GM12878 (cell line): ENCODE measurements around the gene SPINK14. TPM values are rescaled to one million over a fixed set of nuclear protein-coding genes. Genes with fewer than 3 reads are reported as not detected.

Experiments
- ATAC-seq: fragments of 200-7000 bp; cut with Tn5 transposase; 3 replicates; pipeline ENCODE4 v1.9.1; 2020; ENCODE audit warnings: mild to moderate bottlenecking, moderate library complexity
- BruUV-seq: library from RNA; stranded (reverse); fragments of 400-500 nt; replicated peaks from 2 replicates; lab custom pipeline; 2021; lab: Mats Ljungman, UMichigan
- CTCF ChIA-PET: fragments of 300-600 bp; sonication (Branson Sonifier 250); formaldehyde crosslinking; extraction: SDS; loops from one replicate; lab custom pipeline; 2021; ENCODE audit warnings: inconsistent platforms; lab: Yijun Ruan, JAX
- POLR2A ChIA-PET: fragments of 350-600 bp; formaldehyde crosslinking; extraction: SDS; loops from one replicate; lab custom pipeline; 2021; ENCODE audit warnings: inconsistent platforms; lab: Charles Lee
- RAD21 ChIA-PET: fragments of 300-600 bp; sonication (Branson Sonifier 250); formaldehyde crosslinking; loops from one replicate; lab custom pipeline; 2023; ENCODE audit warnings: antibody characterized with exemption; ENCODE audit not compliant: unreplicated experiment; lab: Charles Lee
- SMC1A ChIA-PET: fragments of 300-600 bp; sonication (Branson Sonifier 250); formaldehyde crosslinking; loops from one replicate; lab custom pipeline; 2023; ENCODE audit not compliant: unreplicated experiment, uncharacterized antibody; lab: Charles Lee
- DNase-seq: peaks from one replicate; pipeline ENCODE4 v3.0.0-alpha.2; 2011; ENCODE audit warnings: low read depth, low spot score
- FAIRE-seq: peaks from 3 replicates; lab custom pipeline; 2011; peaks lifted over from hg19 to GRCh38; lab: Jason Lieb, UNC
- H2AFZ ChIP-seq: 2 replicates; pipeline ENCODE4 v1.6.0; 2011; ENCODE audit warnings: low read depth, low read length, control low read depth; ENCODE audit not compliant: control insufficient read depth
- H3K27ac ChIP-seq: 2 replicates; pipeline ENCODE4 v1.5.1; 2011; ENCODE audit warnings: control low read depth; ENCODE audit not compliant: control insufficient read depth, insufficient read depth
- H3K27me3 ChIP-seq, 2 experiments: replicated peaks in 1 of 2; 2 replicates each; pipeline versions ENCODE4 v1.6.0 to v1.6.1; 2011; ENCODE audit warnings: low read length in 1 of 2; ENCODE audit not compliant: control insufficient read depth in 2 of 2, insufficient read depth in 2 of 2
- H3K36me3 ChIP-seq, 2 experiments: 2 replicates each; pipeline ENCODE4 v1.5.1; 2011; ENCODE audit warnings: low read length in 1 of 2; ENCODE audit not compliant: control insufficient read depth in 2 of 2, insufficient read depth in 2 of 2
- H3K4me1 ChIP-seq: 2 replicates; pipeline ENCODE4 v1.6.1; 2011; ENCODE audit warnings: mild to moderate bottlenecking, low read length, moderate library complexity, mixed read lengths; ENCODE audit not compliant: control insufficient read depth, insufficient read depth
- H3K4me2 ChIP-seq: 2 replicates; pipeline ENCODE4 v1.6.0; 2011; ENCODE audit warnings: control low read depth; ENCODE audit not compliant: control insufficient read depth, insufficient read depth
- H3K4me3 ChIP-seq: fragments of 200-600 bp; sonication (generic); 2 replicates; pipeline ENCODE4 v1.5.1; 2016
- H3K79me2 ChIP-seq: 2 replicates; pipeline ENCODE4 v1.6.0; 2011; ENCODE audit warnings: low read length; ENCODE audit not compliant: control insufficient read depth, insufficient read depth
- H3K9ac ChIP-seq: 2 replicates; pipeline ENCODE4 v1.8.0; 2011; ENCODE audit warnings: low read length, control low read depth, mixed read lengths; ENCODE audit not compliant: control insufficient read depth, insufficient read depth
- H3K9me3 ChIP-seq: replicated peaks from 3 replicates; pipeline ENCODE4 v1.5.1; 2011; ENCODE audit warnings: mild to moderate bottlenecking, low read length; ENCODE audit not compliant: control insufficient read depth, insufficient read depth
- H4K20me1 ChIP-seq: 2 replicates; pipeline ENCODE4 v1.6.0; 2011; ENCODE audit not compliant: control insufficient read depth, insufficient read depth
- POLR2AphosphoS2 ChIP-seq: IDR thresholded peaks from 2 replicates; pipeline ENCODE4 v1.6.1; 2011; ENCODE audit warnings: low read depth, mild to moderate bottlenecking, low read length, improper control_type of control experiment, moderate library complexity
- RELB ChIP-seq: fragments of 450-650 bp; IDR thresholded peaks from 2 replicates; pipeline ENCODE4 v1.6.1; 2017; ENCODE audit warnings: low read depth, mild to moderate bottlenecking, moderate library complexity
- SMC3 ChIP-seq: IDR thresholded peaks from 2 replicates; pipeline ENCODE4 v1.6.1; 2011; ENCODE audit warnings: low read length, improper control_type of control experiment, borderline replicate concordance
- ZNF592 ChIP-seq: fragments of 450-650 bp; IDR thresholded peaks from 2 replicates; pipeline ENCODE4 v1.6.1; 2017; ENCODE audit warnings: mild to moderate bottlenecking, moderate library complexity
- WGBS: methylation state at CpG from one replicate; pipeline ENCODE4 v1.1.6; 2016; ENCODE audit warnings: low lambda C conversion rate; ENCODE audit not compliant: insufficient replicate concordance, insufficient coverage; ENCODE audit errors: missing lambda C conversion rate; 5-methylcytosine and 5-hydroxymethylcytosine counted together
- in situ Hi-C: fragments of 300-500 bp; cut with MboI; formaldehyde crosslinking; loops from 9 replicates; pipeline ENCODE4 v1.14.3; 2018; ENCODE audit warnings: mixed read lengths
- intact Hi-C: fragments of 100-400 bp; cut with micrococcal nuclease; formaldehyde crosslinking; loops from one replicate; pipeline ENCODE4 v1.14.2; 2022; ENCODE audit not compliant: unreplicated experiment
- polyA plus RNA-seq, 11 experiments: library from polyadenylated mRNA; depleted of rRNA in 4 of 11; unstranded in 6 of 11; stranded (reverse) in 5 of 11; fragments of >200 nt; fragmentation: Nextera tagmentation in 4 of 11; fragmentation: Illumina TruSeq in 1 of 11; extraction: Ambion mirVana in 4 of 11; extraction: Trizol in 1 of 11; gene quantifications; 1 replicate in 1 of 11; 2 replicates in 10 of 11; pipeline versions ENCODE4 v1.2.1 to v1.2.3, GENCODE V29; 2011 to 2016; ENCODE audit warnings: inconsistent platforms in 2 of 11, missing spikeins in 2 of 11, low read depth in 1 of 11
- total RNA-seq, 4 experiments: library from RNA; depleted of rRNA in 3 of 4; stranded (reverse); fragments of >200 nt in 3 of 4; fragmentation: Illumina TruSeq in 1 of 4; extraction: Trizol in 1 of 4; gene quantifications; 2 replicates each; pipeline versions ENCODE4 v1.2.1 to v1.2.3, GENCODE V29; 2013 to 2021

Gene SPINK14
- total and polyA plus RNA-seq, 10 of the 15 experiments (the other 5 are each of a cell fraction or from before 2014, with no cell fraction given), result not detected

GRCh38 chr5:148141645-148142044 is 26.7 kb upstream of the SPINK14 start:
- Histone ChIP-seq H3K27ac (no peak overlapping the region), H3K36me3 (no peaks in the 10 kb centered on the region), H3K4me1 (no peaks in the 10 kb centered on the region), H3K27me3 (no peaks in the 10 kb centered on the region), H3K9ac (no peak overlapping the region), H3K9me3 (no peaks in the 10 kb centered on the region), H3K4me3 (no peak overlapping the region), H3K79me2 (no peaks in the 10 kb centered on the region), H2AFZ (no peak overlapping the region), H3K4me2 (no peak overlapping the region), H4K20me1 (no peaks in the 10 kb centered on the region)
- DNase-seq, result no peak
- no peak for FAIRE-seq
- ChIA-PET RAD21 (no interaction called here), SMC1A (no interaction called here), POLR2A (no interaction called here), CTCF (no interaction called here)
- BruUV-seq, result no TSS peak
- TF ChIP-seq RELB, result no peak
- no peak for TF ChIP-seq SMC3
- TF ChIP-seq POLR2AphosphoS2, result no peak
- no peak for TF ChIP-seq ZNF592
- intact Hi-C loops (no loop called here), in situ Hi-C loops (no loop called here)
- ATAC-seq, result no peak
- WGBS, result 0% methylated on average over 2 of the region's 2 CpGs
